NCI-H187 treated with DMSO at 0.1 percent for 48 hours (cell line): ENCODE data around the gene NOTCH1.
"Not testable (repeated sequence)": the region's sequence is repeated elsewhere in the genome, so short reads cannot be mapped to it uniquely, and the experiment has no call there.

ENCODE experiments used
- DNase-seq: peaks from one replicate; lab custom pipeline; 2025; lab: John Stamatoyannopoulos, UW

The NOTCH1 gene

GRCh38 chr9:136545965-136546696, at the start of gene NOTCH1:
NOTCH1 (minus strand) TSS chr9:136546048; CDS start chr9:136545786, 262 bp downstream.
- no peak for DNase-seq

DNA sequence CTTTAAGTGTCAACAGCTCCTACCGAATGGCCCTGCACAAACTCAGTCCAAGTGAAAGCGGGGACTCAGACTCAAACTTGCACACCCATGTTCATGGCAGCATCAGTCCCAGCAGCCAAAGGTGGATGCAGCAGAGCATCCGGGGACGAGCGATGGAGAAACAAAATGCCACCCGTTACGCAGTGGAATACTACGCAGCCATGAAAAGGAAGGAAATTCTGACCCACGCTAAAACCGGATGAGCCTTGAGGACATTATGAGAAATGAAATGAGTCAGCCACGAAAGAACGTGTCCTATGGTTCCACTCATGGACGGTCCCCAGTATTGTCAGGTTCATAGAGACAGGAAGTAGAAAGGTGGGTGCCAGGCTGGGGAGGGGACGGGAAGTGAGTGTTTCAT, 48.6 kb upstream of the NOTCH1 start:
- DNase-seq = no peak

DNA sequence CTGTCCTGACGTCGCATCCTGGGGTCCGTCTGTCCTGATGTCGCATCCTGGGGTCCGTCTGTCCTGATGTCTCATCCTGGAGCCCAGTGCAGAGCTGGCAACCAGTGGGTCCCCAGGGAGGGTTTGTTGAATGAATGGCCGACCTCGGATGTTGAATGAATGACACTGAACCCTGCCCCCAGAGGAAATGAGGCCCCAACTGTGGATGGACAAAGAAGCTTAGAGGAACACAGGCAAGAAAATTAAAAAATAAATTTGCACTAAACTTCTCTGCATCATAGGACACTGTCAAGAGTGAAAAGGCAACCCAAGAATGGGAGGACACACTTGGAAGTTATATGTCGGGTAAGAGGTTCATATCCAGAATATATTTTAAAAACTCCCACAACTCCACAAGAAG, 47.7 kb upstream of the NOTCH1 start:
- no peak for DNase-seq

DNA sequence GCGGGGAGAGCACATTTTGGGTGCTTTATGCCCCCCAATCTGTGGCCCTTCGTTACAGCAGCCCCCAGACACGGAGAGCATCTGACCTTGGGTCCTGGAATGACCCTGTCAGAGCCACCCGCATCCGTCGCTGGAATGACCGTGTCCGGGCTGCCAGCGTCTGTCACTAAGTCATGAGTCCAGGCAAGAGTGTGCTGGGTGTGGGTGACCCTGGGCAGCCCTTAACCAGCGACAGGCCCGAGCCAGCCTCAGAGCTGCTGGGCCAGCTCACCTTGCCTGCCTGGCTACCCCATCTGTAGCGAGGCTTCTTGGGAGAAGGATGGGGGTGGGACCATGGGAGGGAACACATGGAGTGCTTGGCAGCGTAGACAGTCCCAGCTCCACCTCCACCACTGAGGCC, 46.8 kb upstream of the NOTCH1 start:
- no peak for DNase-seq

DNA sequence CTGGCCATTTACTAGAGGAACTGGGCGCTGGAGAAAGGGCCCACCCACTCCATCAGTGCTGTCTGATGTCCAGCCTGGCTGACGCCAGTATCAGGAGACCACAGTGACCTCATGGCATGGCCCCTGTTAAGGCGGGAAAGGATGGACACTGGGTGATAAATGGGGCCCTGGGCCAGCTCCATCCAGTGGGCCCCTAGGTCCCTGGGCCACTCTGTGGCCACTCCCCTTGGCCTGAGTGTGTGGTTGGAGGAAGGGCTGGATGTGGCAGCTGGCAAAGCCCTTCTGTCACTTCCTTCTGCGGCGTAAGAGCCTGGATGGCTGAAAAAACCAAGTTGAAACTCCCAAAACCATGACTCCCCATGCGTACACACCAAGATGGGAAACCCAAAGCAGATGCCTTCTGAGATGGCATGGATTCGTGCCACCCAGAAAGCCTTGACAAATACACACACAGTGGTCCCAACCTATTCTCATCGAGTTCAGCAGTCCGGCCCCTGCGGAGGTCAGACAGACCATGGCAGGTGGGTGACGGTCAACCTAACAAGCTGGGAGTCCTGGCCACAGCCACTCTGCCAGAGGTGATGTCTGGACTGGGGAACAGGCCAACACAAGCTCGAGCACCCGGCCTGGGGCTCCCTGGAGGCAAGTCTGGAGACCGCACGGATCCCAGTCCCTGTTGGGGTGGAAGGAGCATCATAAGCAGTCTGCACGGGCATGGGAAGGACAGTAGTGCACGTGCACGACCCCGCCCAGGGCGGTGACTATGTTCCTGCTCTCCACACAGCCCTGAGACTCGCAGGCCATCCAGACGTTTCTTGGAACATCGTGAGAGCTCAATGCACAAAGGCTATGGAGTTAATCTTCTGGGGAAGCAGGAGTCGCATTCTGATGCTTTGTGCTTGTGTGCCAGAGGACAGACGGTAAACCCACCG, 45.2 kb upstream of the NOTCH1 start:
- DNase-seq = no peak

- DNase-seq = no peak
These were observed 44.2 kb upstream of the NOTCH1 start for GRCh38 chr9:136589766-136590763.

DNA sequence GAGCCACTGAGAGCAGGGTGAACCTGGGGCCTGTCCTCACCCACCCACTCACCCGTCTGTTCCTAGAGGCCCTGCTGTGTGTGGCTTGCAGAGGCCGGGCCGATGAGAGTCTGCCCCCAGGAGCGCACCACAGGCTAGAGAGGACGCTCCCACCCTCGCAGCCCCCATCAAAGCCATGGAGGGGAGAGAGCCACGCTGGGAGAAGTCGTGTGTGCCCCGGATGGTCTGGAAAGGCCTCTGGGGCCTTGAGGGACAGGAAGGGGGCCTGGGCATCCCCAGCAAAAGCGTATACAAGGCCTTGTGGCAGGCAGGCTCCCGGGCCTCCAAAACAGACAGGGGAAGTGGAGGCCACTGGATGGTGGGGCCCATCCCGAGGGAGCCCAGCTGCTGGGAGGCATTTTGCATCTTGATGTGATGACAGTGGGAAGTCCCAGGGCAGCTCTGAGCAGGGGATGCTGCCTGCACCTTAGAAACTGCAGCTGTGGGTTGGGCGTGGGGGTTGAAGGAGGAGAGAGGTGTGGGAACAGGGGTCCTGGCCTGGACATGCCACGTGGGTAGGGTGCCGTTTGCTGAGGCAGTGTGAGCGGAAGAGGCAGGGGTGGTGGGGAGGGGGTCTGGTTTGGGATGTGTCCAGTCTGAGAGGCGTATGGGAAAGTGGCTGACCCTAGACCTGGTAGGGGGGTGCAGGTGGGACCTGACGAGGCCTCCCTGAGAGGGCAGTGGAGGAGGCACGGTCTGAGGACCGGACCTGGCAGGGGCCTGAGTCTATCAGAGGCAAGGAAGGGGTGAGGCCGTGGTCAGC, 43.0 kb upstream of the NOTCH1 start:
- no peak for DNase-seq

GRCh38 chr9:136587944-136588662, 42.3 kb upstream of the NOTCH1 start:
- DNase-seq = no peak

DNA sequence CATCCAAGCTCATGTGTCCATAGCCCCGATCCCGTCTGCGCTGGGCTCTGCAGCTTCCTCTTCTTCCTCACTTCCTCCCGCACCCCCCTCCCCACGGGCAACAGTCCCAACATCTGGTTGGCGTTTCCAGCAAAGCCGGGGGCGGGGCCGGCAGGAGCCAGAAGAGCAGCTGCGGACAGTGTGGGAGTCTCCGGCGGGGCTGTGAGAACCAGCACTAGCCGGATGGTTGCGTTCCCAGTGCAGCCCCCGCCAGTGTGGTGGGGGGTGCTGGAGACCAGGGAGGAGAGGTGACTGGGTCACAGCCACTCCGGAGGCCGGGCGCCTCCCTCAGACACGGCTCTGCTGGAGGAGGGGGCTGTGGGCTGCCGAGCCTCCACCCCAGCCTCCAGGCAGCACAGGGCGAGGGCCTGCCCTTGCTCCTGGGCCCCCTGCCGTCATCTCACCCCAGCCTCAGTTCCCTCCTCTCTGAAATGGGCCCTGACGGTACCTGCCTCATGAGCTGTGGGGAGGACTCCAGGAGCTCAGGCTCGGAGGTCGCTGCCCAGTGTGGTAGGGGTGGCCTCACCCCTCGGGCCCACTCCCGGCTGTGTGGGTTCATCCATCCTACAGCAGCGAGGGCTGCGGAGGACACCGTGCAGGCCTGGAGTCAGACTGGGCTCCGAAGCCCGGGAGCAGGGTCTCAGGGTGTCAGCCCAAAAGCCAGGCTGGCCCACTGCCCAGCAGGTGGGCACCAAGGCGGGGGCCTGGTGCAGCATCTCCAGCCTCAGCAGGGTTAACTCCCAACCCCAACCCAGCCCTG, 41.5 kb upstream of the NOTCH1 start:
- DNase-seq = no peak

GRCh38 chr9:136586391-136586953, 40.6 kb upstream of the NOTCH1 start:
- DNase-seq = no peak

- DNase-seq = no peak
These were observed 39.8 kb upstream of the NOTCH1 start for GRCh38 chr9:136585531-136586120.

- no peak for DNase-seq
These were observed 39.1 kb upstream of the NOTCH1 start for GRCh38 chr9:136584934-136585333.

- DNase-seq = no peak
These were observed 38.6 kb upstream of the NOTCH1 start for GRCh38 chr9:136584401-136584932.

- no peak for DNase-seq
These were observed 37.3 kb upstream of the NOTCH1 start for GRCh38 chr9:136582977-136583735.

- DNase-seq = no peak
These were observed 36.0 kb upstream of the NOTCH1 start for GRCh38 chr9:136581614-136582447.

GRCh38 chr9:136579650-136580219, 33.9 kb upstream of the NOTCH1 start:
- not testable (repeated sequence) for DNase-seq
